ENCODE measurements around the gene CEL. TPM values are rescaled to one million over a fixed set of nuclear protein-coding genes. Genes with fewer than 3 reads are reported as not detected.

CEL gene
- total RNA-seq, 2 donors from 2014 or later = 0.61 to 16.6 TPM

DNA sequence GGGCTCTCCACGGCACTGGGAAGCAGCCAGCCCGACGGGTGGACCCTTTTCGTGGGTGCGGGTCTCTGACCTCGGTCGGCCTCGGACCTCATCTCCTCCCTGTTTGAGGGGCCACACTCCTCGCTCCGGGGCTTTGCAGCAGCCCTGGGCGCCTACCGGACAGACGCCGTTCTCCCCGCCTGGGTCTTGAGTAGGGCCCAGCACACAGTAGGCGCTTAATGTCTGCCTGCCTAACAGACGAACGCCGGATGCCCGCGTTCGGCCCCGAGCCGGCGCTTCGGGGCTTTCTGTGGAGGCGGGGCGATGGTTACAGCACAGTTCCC is 31.8 kb upstream of the CEL start:
- H3K36me3 ChIP-seq = no peaks in the 10 kb centered on the region
- peaks cover 9% of the 10 kb centered on the region for H3K4me1 ChIP-seq
- DNase-seq = no peak
- H3K27ac ChIP-seq = peak overlapping the region; percentile 78
- H3K9me3 ChIP-seq = no peaks in the 10 kb centered on the region
- intact Hi-C loops (cut with DNase I) = loop anchor here (5.0 kb wide), 1 partner anchor 117 kb away; no protein-coding TSS in a partner anchor
- H3K27me3 ChIP-seq = no peaks in the 10 kb centered on the region
- H3K9ac ChIP-seq (ENCODE audit: low read depth in 2 of 2, low read length in 2 of 2) = peak overlapping the region; percentile 90 to 99
- TF ChIP-seq, protein P1, sequence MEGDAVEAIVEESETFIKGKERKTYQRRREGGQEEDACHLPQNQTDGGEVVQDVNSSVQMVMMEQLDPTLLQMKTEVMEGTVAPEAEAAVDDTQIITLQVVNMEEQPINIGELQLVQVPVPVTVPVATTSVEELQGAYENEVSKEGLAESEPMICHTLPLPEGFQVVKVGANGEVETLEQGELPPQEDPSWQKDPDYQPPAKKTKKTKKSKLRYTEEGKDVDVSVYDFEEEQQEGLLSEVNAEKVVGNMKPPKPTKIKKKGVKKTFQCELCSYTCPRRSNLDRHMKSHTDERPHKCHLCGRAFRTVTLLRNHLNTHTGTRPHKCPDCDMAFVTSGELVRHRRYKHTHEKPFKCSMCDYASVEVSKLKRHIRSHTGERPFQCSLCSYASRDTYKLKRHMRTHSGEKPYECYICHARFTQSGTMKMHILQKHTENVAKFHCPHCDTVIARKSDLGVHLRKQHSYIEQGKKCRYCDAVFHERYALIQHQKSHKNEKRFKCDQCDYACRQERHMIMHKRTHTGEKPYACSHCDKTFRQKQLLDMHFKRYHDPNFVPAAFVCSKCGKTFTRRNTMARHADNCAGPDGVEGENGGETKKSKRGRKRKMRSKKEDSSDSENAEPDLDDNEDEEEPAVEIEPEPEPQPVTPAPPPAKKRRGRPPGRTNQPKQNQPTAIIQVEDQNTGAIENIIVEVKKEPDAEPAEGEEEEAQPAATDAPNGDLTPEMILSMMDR (IDR thresholded peaks at IDR 0.05) = no peak
- peak overlapping the region; percentile 77 for H3K4me3 ChIP-seq

DNA sequence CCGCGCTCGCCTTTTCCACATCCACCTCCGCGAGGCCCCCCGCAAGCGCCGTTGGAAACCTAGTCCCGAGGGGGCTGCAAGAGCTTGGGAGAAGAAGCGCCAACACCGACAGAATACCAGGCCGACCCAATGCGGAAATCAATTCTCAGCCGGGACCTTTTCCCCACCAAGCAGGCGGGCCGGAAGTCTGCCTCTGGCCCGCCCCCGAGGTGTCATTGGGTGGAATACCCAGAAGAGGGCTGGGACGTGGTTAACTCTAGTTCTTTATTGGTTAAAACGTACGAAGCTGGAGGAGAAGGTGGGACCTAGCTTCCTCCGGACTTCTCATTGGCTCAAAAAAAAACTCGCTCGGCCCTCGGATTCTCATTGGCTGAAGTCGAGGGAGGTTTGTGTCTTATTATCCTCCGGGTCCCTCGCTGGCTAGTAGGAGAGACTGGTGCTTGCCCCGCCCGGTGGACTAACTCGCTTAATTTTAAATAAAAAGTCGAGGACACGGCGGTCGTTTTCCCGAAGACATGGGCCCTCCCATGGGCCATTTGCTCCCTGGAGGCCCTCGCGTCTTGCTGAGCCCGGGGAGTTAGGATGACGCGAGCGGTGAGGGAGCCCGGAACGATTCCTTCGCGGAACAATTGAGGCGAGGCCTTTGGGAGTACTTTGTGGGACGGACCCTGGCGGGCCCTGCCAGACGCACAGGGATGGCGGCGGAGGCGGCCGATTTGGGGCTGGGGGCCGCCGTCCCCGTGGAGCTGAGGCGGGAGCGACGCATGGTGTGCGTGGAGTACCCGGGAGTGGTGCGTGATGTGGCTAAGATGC is 31.3 kb upstream of the CEL start, which contains the start of gene GTF3C5:
Gene GTF3C5 (plus strand): TSS at position 681 of the 813 bp plus-strand sequence. CDS start 15 bp downstream, at position 696.
- TF ChIP-seq, protein P1 (IDR thresholded peaks at IDR 0.05) = no peak

DNA sequence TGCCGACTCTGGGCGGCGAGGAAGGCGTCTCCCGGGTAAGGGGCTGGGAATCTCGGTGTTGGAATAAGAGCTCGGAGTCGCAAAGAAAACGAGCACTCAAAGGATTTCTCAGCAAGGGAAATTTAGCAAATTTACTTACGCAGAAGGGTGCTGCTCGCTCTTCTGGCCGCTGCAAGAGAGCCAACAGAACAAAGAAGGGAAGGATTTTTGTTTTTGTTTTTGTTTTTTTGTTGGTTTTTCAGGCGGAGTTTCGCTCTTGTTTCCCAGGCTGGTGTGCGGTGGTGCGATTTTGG is 30.7 kb upstream of the CEL start:
- Histone ChIP-seq H3K4me3 (peak overlapping the region; percentile 77), H3K27me3 (no peaks in the 10 kb centered on the region), H3K4me1 (peaks cover 9% of the 10 kb centered on the region), H3K9ac (ENCODE audit: low read depth in 2 of 2, low read length in 2 of 2) (peak overlapping the region; percentile 90 to 93), H3K9me3 (no peaks in the 10 kb centered on the region), H3K36me3 (no peaks in the 10 kb centered on the region), H3K27ac (peak overlapping the region; percentile 78)
- intact Hi-C loops (cut with DNase I) = loop anchor here (5.0 kb wide), 1 partner anchor 116 kb away; no protein-coding TSS in a partner anchor
- TF ChIP-seq, protein P1 (IDR thresholded peaks at IDR 0.05) = no peak
- no peak for DNase-seq

More for the DNA sequence above, 31.3 kb upstream of the CEL start, which contains the start of gene GTF3C5:
- Histone ChIP-seq H3K9me3 (no peaks in the 10 kb centered on the region), H3K27ac (peak within 1 kb of the TSS; percentile 78), H3K36me3 (no peaks in the 10 kb centered on the region), H3K9ac (ENCODE audit: low read depth in 2 of 2, low read length in 2 of 2) (peak within 1 kb of the TSS; percentile 93 to 99), H3K27me3 (no peaks in the 10 kb centered on the region), H3K4me1 (peaks cover 9% of the 10 kb centered on the region), H3K4me3 (peak within 1 kb of the TSS; percentile 77)
- peak; percentile 95 for DNase-seq
- intact Hi-C loops (cut with DNase I) = loop anchor here (5.0 kb wide), 1 partner anchor 117 kb away; no protein-coding TSS in a partner anchor

DNA sequence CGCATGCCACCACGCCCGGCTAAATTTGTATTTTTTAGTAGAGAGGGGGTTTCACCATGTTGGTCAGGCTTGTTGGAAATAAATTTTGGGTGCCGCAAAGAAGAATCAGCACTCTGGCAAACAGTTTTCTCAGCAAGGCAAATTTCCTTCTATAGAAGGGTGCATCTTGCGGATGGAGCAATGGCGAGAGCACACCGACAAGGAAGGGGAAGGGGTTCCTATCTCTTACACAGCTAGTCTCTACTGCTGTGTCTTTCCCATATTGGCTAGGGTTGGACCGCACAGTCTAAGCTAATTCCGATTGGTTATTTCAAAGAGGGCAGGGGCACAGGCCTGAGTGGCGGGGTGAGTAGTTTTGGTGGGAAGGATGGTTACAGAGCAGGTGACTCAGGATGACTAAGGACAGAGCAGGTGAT is 30.3 kb upstream of the CEL start:
- no peaks in the 10 kb centered on the region for H3K36me3 ChIP-seq
- H3K9me3 ChIP-seq = no peaks in the 10 kb centered on the region
- H3K27ac ChIP-seq = no peak overlapping the region
- peaks cover 9% of the 10 kb centered on the region for H3K4me1 ChIP-seq
- H3K27me3 ChIP-seq = no peaks in the 10 kb centered on the region
- peak overlapping the region; percentile 77 for H3K4me3 ChIP-seq
- DNase-seq = no peak
- intact Hi-C loops (cut with DNase I) = loop anchor here (5.0 kb wide), 1 partner anchor 116 kb away; no protein-coding TSS in a partner anchor
- peak overlapping the region; percentile 90 to 93 for H3K9ac ChIP-seq (ENCODE audit: low read depth in 2 of 2, low read length in 2 of 2)
- TF ChIP-seq, protein P1 (IDR thresholded peaks at IDR 0.05) = no peak

DNA sequence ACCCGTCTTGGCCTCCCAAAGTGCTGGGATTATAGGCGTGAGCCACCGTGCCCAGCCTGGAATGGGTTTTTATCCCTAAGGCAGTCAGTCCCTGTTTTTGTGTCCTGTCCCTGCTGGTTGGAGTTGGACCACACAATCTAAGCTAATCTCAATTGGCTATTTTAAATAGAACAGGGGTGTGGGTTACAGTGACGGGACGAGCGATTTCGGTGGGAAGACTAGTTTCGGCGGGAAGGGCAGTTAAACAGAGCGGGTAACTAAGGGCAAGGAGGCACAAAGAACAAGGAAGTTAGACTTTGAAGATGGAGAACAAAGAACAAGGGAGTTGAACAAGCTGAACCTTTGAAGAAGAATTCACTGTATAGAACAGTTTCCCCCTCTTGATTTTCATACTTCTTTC is 29.6 kb upstream of the CEL start:
- Histone ChIP-seq H3K9ac (ENCODE audit: low read depth in 2 of 2, low read length in 2 of 2) (no peak overlapping the region), H3K4me1 (peaks cover 9% of the 10 kb centered on the region), H3K36me3 (no peaks in the 10 kb centered on the region), H3K27ac (no peak overlapping the region), H3K4me3 (no peak overlapping the region), H3K27me3 (no peaks in the 10 kb centered on the region), H3K9me3 (no peaks in the 10 kb centered on the region)
- TF ChIP-seq, protein P1 (IDR thresholded peaks at IDR 0.05) = no peak
- intact Hi-C loops (cut with DNase I) = loop anchor here (5.0 kb wide), 1 partner anchor 115 kb away; no protein-coding TSS in a partner anchor
- no peak for DNase-seq

Data from colonic mucosa (tissue), 4 donors.